Measurements from ENCODE around the gene PBX3.

Gene PBX3

DNA sequence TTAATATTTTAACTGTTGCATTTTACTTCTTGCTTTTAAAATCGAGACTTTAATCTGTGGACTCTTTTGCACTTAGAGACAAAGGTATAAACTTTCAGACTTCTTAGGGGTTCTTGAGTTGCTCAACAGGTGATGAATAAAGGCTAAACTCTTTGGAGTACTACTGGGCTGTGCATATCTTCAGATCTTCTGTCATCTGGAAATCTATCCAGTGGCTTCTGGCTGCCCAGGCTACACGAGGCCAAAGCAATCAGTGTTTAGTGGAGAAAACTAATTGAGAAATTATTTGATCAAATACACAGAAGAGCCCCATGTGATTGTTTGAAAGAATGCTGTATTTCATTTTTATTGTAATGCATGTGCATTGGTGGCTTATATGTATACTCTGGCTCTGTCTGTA, 146.1 kb downstream of the PBX3 start:
- no peak for FAIRE-seq
- DNase-seq (ENCODE audit: extremely low spot score, insufficient read length, low read depth): no peak

DNA sequence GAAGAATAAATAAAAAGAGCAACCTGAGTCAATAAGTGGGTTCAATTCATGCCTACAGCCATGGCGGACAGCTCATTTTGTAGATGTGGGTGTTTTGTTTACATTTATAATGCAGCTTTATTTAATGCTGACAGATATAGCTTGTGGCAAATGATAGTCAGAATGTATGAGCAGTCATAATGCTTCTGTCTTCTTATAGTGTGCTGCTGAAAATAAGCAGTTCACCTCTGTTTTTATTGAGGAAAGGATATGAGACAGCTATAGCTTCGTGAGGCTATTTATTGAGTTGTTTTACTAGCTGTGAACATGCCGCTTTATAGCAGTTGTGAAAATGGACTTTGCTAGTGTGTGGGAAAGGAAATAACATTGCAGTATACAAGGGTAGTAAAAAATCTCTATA, 147.4 kb downstream of the PBX3 start:
- DNase-seq (ENCODE audit: extremely low spot score, insufficient read length, low read depth) (no peak), FAIRE-seq (no peak)

DNA sequence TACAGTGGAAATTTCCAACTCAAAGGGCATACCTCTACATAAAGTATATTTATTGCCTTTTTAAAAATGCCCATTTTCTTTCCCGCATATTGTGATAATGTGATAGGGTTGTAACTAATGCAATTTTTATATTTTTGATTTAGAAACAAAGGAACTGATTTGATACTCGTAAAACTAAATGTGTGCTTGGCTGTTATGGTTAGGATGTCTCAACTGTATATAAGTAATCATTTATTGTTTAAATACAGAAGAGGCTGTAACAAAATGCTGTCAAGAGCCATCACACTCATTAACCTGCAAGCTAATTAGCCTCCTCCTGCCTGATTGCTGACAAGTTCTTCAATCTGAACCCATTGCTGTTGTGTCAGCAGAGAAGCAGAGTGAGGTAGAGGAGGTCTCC, 149.2 kb downstream of the PBX3 start:
- DNase-seq (ENCODE audit: extremely low spot score, insufficient read length, low read depth) (no peak), FAIRE-seq (no peak)

DNA sequence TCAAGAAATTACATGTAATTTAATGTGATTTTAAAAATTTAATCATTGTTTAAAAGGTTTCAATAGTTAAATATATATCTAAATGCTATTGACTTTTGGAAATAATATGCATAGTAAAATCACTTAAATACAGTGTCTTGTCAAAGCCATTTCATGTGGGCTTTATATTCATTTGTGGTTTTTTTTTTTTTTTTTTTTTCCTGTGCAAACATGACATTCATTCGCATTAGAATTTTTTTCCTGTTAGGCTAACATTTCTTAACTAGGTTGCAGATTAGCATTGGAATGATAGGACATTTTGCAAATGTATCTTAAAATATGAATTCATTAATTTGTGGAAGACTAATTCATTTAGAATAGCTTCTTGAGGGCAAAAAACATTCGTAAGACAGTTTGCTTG, 149.8 kb downstream of the PBX3 start:
- no peak for FAIRE-seq
- no peak for DNase-seq (ENCODE audit: extremely low spot score, insufficient read length, low read depth)

DNA sequence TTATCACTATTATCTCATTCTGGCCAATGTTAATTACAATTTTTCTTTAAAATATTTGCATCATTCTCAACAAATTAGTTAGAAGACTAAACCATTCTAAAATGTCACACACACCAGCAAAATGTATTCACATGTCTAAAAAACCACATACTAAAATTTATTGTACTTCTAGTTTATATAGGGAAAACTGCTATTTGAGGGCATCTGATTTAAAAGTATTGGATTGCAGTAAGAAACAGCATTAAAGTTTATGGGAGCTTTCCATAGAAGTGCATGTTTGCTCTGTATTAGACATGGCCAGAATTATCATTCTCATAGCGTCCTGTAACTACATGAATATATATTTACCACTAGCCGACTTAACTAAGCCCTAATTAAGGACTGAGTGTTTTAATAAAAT, 150.3 kb downstream of the PBX3 start:
- DNase-seq (ENCODE audit: extremely low spot score, insufficient read length, low read depth): no peak
- FAIRE-seq: no peak

DNA sequence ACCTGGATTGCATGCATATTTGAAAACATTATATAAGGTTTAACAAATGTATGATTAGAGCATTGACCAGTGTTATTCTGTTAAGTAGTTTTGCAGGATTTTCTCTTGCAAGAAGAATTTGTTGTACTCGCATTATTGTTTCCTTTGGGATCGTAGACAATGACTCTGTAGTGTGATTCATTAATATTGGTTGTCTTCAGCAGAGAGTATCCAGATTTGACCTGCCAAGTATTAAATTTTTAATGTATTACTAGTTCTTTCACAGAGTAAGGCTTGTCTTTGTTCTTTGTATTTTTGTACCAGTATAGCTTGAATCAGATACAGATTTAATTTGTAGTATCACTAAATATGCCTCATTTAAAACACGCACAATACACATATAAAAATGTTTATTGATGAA, 155.0 kb downstream of the PBX3 start:
- no peak for FAIRE-seq
- DNase-seq (ENCODE audit: extremely low spot score, insufficient read length, low read depth): no peak

DNA sequence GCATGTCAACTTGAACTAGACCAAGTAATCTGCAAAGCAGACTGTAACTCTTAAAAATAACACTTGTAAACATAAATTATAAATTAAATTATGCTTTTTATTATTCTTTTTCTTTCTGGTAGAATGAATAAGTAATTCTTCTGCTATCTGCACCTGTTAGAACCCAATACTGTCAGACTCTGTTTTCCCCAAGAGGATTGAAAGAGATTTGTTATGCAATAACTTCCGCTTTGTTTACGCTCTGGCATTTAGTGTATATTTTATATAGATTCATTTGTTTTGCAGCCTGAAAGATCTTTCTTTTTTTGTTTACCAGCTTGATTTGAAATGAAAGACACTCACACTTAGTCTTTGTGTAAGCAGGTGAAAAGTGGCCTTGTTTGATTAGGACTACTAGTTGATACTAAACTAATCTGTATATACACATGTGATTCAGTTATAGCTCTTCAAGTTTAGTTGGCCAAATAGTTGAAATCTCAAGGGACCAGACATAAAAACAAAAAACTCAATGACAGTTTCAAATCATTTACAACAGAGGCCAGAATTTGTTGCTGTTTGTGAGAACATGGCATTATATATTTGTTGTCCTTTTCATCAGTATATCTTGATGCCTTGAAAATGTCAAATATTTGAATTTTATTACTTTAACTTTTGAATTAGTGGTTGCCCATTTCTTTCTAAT, 155.8 kb downstream of the PBX3 start:
- FAIRE-seq: no peak
- no peak for DNase-seq (ENCODE audit: extremely low spot score, insufficient read length, low read depth)

DNA sequence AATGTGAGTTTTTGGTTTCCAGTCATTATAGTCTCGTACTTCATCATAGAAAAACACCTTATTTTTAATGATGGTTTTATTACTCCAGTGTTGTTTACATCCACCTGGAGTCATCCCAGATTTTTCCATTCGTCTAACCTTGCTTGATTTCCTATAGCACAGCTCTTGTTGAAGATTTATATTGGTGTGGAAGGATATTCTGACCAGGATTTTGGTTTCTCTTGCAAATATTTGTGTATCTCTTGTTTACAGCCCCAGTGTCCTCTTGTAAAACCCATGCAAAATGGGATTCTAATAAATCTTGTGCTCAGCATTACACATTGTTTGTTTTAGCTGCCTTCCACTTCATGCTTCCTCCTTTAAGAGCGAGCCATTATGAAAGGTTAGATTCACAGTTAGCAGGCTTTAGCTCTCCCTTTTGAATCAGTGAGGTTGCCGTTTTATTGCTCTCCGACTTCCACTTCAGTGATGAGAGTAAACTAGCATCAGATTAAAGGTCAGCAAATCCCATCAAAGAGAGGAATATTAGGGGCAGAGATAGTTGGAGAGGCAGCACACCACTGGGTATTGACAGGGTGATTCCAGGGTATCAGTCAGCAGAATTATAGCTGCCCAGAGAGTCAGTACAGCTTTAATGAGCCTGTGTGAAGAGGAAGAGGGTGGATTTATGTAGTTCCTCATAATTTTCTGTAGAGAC, 157.1 kb downstream of the PBX3 start:
- FAIRE-seq (no peak), DNase-seq (ENCODE audit: extremely low spot score, insufficient read length, low read depth) (no peak)

DNA sequence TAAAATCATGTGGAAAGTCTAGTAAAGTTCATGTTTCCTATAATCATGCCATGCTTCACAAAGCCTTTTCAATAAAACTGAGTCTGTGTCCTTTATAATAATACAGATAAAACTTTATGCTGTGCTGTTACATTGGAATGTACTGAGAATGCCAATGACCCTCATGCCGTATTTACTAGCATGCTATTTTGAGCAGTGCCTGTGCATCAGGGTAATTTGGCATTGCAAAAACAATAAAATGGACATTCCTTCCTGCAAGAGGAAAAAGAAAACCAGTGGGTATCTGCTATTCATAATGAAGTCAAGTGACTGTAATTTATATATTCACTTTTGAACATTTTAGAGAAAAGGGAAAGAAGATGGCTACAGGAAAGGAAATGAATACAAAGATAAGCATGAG, 159.0 kb downstream of the PBX3 start:
- FAIRE-seq (no peak), DNase-seq (ENCODE audit: extremely low spot score, insufficient read length, low read depth) (no peak)

DNA sequence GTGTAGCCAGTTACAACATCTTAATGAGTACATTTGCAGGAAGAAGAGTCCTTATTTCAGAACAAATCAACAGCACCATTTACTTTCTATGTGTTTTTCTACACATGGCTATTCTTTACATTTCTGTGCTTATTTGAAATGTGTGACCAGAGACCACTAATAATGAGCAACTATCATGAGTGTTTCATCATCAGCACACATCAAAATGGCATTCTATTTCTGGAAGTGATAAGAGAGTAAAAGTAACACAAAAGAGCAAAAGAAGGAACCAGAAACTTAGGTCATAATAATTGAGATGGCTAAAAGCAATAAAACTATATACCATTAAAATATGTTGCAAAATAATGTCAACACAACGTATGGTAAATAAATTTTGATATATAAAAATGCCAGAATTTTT, 159.7 kb downstream of the PBX3 start:
- FAIRE-seq: no peak
- DNase-seq (ENCODE audit: extremely low spot score, insufficient read length, low read depth): no peak

DNA sequence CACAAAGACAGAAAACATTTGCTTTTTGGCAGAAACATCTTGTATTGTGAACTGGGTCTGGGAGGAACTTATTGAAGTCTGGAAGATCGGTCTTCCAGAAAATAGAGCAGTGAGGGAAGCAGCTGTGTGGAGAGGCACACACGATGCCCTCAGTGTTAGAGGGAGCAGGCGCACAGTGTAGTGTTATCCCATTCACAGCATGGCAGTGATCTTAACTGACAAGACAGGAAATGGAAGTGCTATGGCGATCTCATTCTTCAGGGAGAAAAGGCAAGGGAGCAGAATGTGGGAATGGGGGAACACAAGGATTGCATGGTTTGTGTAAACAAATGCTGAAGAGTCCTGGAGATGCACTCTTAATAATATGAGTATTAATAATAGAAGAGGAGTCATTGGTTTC, 161.0 kb downstream of the PBX3 start:
- FAIRE-seq (peak; percentile 67), DNase-seq (ENCODE audit: extremely low spot score, insufficient read length, low read depth) (no peak)

DNA sequence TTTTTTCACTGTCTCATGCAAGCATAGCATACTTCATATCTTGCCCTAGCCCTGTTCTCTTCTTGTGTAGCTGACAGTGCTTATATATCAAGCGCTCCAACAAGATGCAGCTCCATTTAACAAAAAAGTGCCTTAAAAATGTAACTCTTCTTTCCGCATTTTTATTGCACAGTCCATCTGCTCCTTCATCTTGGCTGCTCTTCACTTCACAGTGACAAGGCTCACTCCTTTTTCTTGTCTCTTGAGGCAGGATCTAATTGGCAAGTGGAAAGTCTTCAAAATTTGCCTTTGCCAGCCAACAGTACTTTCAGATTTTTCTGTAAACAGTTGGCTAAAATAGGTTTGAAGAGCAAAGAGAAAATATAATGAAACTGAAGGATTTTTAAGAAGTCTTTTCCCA, 161.8 kb downstream of the PBX3 start:
- DNase-seq (ENCODE audit: extremely low spot score, insufficient read length, low read depth) (no peak), FAIRE-seq (no peak)

DNA sequence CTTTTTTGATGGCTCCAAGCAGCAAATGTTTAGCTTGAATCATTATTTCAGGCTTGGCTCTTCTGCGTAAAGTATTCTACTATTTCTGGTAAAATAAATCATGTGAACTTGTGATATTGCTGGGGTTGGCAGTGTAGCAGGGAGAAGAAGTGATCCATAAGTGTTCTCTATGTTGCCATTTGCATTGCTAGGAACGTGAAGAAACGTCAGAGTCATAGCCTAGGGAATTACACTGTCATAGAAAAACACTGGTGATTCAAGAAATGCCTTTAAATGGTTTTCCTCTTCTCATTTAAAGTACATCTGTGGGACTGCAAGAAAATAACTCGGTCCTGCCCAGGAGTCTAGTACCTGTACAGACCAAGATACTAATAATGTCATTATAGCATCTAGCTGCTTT, 162.3 kb downstream of the PBX3 start:
- DNase-seq (ENCODE audit: extremely low spot score, insufficient read length, low read depth): no peak

DNA sequence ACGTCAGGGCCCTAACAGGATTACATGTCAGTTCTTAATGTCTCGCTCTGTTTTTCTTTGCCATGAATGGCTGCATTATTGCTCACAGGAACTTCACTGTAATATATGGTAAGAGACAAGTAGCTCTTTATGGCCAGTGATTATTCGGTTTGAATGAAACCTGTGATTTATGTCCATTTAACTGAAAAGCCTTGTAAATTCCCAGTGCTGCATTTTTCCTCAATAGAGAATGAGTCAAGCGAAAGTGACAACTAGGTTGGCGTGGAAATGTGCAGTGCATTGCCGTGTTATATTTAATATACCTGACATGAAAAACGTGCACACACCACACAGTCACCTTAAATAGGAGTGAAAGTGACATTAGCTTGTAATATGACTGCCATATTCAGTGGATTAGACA, 163.1 kb downstream of the PBX3 start:
- DNase-seq (ENCODE audit: extremely low spot score, insufficient read length, low read depth) (no peak), FAIRE-seq (no peak)

More for the DNA sequence above, 162.3 kb downstream of the PBX3 start:
- FAIRE-seq: no peak

DNA sequence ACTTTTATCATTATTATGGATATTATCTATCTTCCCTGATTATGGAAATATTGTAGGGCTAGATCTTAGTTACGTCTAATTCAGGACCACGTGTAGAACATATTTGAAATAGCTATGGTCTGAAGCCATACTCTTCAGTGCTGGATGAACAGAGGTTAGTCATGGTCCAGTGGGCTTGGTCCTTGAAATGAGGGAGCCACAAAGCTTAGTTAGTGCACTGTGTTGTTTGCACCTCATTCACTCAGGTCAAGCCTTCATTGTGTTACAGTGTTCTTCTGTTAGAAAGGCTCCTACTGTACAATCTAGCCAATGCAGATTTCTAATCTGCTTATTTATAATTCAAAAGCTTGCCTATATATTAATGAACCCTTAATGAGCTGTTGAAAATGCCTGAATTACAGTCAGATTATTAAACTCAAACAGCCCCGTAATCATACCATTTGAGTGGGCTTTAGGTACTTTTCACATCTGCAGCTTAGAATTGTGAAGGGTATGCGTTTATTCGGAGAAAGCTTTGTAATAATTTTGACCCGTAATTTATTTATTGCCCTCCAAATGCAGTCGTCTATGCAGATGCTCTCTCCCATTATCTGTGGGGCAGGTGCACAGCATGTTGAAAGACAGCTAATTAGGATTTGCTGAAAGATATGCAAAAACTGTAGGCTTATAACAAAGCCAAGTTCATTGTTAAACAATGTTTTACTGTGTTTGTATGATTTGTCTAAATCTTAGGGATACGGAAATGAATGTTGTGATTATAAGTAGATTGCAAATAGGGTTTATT, 164.9 kb downstream of the PBX3 start:
- DNase-seq (ENCODE audit: extremely low spot score, insufficient read length, low read depth): no peak
- FAIRE-seq: no peak

DNA sequence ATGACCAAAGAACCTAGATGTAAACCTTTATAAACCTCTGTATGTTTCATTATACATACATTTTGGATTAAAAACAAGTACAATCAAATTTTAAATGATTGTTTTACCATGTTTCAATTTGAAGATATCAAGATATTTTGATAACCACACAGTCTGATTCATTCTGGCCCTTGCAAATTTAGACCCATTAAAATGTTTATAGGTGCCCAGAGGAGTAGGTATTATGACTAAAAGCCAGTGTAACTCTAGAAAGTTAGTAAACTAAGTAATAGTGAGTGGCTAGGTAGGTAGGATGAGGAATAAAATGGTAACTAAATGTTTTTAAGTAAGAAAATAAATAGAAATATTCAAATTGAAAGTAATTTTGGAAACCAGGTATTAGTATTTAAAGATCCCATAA, 165.5 kb downstream of the PBX3 start:
- DNase-seq (ENCODE audit: extremely low spot score, insufficient read length, low read depth) (no peak), FAIRE-seq (peak; percentile 29)

DNA sequence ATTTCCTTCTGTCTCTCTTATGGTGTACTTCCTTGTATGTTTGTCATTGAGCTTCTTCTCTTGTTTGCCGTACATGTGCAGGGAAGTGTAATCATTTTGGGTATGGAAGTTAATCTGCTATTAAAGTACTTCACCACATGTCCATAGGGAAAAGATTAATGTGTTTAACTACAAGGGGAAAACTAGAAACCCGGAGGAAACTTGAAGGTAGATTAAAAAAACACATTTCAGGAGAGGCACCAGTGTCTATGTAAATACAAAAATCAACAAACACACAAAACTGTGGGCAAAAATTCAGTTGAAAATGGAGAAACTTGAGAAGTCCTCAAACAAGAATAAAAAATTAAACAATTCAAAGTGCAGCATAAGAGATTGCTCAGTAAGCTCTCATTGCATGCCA, 166.4 kb downstream of the PBX3 start:
- FAIRE-seq (peak; percentile 41), DNase-seq (ENCODE audit: extremely low spot score, insufficient read length, low read depth) (no peak)

DNA sequence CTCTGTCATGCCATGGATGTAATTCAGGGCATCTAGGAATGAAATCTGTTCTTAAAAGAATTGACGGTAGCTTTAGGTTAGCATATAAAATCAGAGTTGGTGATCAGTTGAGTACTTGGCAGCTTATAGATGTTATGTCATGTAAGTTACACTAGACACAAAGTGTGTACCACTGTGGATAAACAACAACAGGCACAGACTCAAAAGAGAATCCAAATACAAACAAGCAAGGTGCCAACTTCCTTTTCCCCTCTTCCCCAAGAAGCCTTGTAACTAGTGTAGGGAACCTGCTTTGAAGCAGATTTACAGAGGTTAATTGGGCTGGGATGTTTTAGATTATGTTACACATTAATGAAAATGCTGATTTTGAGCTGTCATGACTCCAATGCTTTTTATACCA, 167.2 kb downstream of the PBX3 start:
- DNase-seq (ENCODE audit: extremely low spot score, insufficient read length, low read depth) (no peak), FAIRE-seq (no peak)

DNA sequence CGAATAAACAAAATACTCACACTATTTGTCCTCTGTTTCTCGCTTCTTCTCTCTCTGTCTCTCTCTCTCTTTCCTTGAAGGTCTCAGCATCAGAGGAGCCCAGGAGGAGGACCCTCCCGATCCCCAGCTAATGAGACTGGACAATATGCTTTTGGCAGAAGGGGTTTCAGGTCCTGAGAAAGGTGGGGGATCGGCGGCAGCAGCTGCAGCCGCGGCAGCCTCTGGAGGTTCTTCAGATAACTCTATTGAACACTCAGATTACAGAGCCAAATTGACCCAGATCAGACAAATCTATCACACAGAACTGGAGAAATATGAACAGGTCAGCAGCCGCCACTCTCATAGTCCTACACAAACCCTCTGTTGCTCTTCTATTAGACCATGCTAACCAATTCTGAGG, 168.4 kb downstream of the PBX3 start:
- DNase-seq (ENCODE audit: extremely low spot score, insufficient read length, low read depth): no peak
- FAIRE-seq: no peak

DNA sequence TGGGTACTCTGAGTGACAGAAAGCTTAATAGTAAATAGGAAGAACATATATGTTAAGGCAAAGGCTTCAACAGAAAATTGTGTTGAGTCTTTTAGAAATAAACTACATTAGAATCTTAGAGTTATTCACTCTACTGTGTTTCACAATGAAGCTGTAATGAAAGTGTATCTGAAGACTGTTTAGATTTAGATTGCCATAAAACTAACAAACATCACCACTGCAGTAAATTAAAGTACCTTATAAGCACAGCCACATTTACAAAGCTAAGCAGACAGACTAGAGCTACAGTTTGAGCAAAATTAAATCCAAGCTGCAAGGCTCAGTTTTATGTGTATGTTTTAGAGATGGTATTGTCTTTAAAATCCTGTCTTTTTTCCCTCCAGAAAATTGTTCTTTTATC, 172.4 kb downstream of the PBX3 start:
- no peak for FAIRE-seq
- DNase-seq (ENCODE audit: extremely low spot score, insufficient read length, low read depth): no peak

DNA sequence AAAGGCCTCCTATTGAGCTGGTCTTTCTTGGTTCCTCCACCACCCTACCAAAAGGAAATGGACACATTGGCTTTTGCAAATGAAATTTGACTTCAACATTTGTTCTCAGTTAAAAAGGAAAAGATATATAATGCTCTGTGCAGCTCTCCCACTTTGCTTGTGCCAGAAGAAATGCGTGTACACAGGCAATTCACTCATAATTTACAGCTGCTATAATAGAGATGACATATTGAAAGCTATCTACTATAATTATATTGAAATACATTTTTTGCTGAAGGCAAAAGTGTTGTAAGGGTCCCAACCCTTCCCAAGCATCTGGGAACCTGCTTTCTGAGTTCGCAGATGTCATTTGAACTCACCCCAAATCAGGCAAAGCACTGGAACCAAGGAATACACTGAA, 173.2 kb downstream of the PBX3 start:
- FAIRE-seq (no peak), DNase-seq (ENCODE audit: extremely low spot score, insufficient read length, low read depth) (no peak)

All from GM18507 (cell line).